Measurements from ENCODE around the gene DBR1. TPM values are rescaled to one million over a fixed set of nuclear protein-coding genes. Genes with fewer than 3 reads are reported as not detected.
A peak's percentile ranks its signal among the peaks of the same experiment; 100 is the strongest.

The DBR1 gene
- total and polyA plus RNA-seq, 2 of the 13 experiments (the other 11 are each of a cell fraction or from before 2014, with no cell fraction given) = 6.4 to 16.7 TPM

DNA sequence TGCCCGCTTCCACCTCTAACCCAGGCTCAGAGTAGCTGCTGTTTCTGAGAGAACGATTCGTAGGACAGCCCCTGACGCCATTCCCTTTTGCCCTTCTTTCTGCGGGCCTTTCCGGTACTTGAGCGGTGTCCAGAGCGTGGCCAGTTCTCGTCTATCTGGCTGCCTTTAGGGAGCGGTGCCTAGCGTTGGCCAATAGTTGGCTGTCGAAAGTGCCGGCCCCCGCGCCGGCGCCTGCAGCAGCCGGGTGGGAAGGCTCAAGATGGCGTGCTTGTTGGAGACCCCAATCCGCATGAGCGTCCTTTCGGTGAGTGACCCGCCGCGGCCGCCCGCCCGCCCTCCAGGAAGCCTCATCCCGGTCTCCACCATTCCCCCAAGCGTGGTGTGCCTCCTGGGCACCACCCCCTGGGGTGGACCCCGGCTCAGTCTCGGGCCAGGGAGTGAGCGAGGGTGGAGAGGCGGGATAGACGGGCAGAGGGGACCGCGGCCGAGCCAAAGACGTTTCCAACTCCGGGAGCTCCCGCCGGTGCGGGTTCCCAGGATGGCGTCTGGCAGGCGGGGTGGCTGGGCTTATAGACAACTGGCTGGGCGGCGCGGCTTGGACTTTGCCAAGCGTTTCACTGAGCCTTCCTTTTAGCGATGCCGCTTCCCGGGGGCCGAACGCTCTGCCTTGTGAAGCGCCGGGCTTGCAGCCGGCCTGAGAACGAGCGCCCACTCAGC is 12.7 kb upstream of the DBR1 start, which contains the start of gene ARMC8 (continued):
- TF ChIP-seq ZNF24 (IDR thresholded peaks at IDR 0.05) = no peak
- no peak for TF ChIP-seq GPN1 (CRISPR knock-in tag; IDR thresholded peaks at IDR 0.05; ENCODE audit: borderline replicate concordance)
- TF ChIP-seq SALL2 (CRISPR knock-in tag; IDR thresholded peaks at IDR 0.05) = peak; percentile 34; the same call in 1 of the 2 replicates
- TF ChIP-seq, protein P1, sequence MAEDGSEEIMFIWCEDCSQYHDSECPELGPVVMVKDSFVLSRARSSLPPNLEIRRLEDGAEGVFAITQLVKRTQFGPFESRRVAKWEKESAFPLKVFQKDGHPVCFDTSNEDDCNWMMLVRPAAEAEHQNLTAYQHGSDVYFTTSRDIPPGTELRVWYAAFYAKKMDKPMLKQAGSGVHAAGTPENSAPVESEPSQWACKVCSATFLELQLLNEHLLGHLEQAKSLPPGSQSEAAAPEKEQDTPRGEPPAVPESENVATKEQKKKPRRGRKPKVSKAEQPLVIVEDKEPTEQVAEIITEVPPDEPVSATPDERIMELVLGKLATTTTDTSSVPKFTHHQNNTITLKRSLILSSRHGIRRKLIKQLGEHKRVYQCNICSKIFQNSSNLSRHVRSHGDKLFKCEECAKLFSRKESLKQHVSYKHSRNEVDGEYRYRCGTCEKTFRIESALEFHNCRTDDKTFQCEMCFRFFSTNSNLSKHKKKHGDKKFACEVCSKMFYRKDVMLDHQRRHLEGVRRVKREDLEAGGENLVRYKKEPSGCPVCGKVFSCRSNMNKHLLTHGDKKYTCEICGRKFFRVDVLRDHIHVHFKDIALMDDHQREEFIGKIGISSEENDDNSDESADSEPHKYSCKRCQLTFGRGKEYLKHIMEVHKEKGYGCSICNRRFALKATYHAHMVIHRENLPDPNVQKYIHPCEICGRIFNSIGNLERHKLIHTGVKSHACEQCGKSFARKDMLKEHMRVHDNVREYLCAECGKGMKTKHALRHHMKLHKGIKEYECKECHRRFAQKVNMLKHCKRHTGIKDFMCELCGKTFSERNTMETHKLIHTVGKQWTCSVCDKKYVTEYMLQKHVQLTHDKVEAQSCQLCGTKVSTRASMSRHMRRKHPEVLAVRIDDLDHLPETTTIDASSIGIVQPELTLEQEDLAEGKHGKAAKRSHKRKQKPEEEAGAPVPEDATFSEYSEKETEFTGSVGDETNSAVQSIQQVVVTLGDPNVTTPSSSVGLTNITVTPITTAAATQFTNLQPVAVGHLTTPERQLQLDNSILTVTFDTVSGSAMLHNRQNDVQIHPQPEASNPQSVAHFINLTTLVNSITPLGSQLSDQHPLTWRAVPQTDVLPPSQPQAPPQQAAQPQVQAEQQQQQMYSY (CRISPR knock-in tag; IDR thresholded peaks at IDR 0.05) = no peak
- no peak for TF ChIP-seq ZNF816 (CRISPR knock-in tag; IDR thresholded peaks at IDR 0.05; ENCODE audit: borderline replicate concordance)
- TF ChIP-seq, protein P2, sequence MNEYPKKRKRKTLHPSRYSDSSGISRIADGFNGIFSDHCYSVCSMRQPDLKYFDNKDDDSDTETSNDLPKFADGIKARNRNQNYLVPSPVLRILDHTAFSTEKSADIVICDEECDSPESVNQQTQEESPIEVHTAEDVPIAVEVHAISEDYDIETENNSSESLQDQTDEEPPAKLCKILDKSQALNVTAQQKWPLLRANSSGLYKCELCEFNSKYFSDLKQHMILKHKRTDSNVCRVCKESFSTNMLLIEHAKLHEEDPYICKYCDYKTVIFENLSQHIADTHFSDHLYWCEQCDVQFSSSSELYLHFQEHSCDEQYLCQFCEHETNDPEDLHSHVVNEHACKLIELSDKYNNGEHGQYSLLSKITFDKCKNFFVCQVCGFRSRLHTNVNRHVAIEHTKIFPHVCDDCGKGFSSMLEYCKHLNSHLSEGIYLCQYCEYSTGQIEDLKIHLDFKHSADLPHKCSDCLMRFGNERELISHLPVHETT (CRISPR knock-in tag; conservative IDR thresholded peaks at IDR 0.05) = 0 out of 2 replicates have a peak, but pooled peaks have one; percentile 43
- TF ChIP-seq, protein P3, sequence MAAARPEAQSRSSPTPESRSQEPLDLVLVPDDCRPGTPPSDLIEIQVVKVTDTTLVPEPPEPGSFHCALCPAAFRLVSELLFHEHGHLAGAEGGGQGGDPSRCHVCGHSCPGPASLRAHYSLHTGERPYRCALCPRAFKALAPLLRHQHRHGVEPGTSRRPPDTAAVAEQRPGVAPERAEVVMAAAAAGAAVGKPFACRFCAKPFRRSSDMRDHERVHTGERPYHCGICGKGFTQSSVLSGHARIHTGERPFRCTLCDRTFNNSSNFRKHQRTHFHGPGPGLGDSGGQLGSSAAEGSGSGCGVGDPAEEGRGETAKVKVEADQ (CRISPR knock-in tag; IDR thresholded peaks at IDR 0.05; ENCODE audit: borderline replicate concordance) = no peak; the same call in 1 of the 2 replicates
- TF ChIP-seq RFX5 (IDR thresholded peaks at IDR 0.05; ENCODE audit: low read depth, low read length) = no peak
- peak; percentile 73; the same call in 1 of the 2 replicates for TF ChIP-seq KLF12 (CRISPR knock-in tag; IDR thresholded peaks at IDR 0.05; ENCODE audit: borderline replicate concordance)
- TF ChIP-seq, protein P4, sequence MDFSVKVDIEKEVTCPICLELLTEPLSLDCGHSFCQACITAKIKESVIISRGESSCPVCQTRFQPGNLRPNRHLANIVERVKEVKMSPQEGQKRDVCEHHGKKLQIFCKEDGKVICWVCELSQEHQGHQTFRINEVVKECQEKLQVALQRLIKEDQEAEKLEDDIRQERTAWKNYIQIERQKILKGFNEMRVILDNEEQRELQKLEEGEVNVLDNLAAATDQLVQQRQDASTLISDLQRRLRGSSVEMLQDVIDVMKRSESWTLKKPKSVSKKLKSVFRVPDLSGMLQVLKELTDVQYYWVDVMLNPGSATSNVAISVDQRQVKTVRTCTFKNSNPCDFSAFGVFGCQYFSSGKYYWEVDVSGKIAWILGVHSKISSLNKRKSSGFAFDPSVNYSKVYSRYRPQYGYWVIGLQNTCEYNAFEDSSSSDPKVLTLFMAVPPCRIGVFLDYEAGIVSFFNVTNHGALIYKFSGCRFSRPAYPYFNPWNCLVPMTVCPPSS (IDR thresholded peaks at IDR 0.05) = no peak
- TF ChIP-seq ZNF546 (CRISPR knock-in tag; conservative IDR thresholded peaks at IDR 0.05) = no peak
- TF ChIP-seq MTF2 (CRISPR knock-in tag; IDR thresholded peaks at IDR 0.05; ENCODE audit: borderline replicate concordance) = 0 out of 2 replicates have a peak, but pooled peaks have one; percentile 30
- peak; percentile 32; the same call in 1 of the 2 replicates for TF ChIP-seq RFXANK (CRISPR knock-in tag; IDR thresholded peaks at IDR 0.05)
- TF ChIP-seq, protein P5, sequence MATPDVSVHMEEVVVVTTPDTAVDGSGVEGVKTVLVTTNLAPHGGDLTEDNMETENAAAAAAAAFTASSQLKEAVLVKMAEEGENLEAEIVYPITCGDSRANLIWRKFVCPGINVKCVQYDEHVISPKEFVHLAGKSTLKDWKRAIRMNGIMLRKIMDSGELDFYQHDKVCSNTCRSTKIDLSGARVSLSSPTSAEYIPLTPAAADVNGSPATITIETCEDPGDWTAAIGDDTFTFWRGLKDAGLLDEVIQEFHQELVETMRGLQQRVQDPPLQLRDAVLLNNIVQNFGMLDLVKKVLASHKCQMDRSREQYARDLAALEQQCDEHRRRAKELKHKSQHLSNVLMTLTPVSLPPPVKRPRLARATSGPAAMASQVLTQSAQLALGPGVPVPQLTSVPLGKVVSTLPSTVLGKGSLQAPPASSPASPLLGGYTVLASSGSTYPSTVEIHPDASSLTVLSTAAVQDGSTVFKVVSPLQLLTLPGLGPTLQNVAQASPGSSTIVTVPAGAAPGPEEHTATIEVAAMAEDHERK (CRISPR knock-in tag; IDR thresholded peaks at IDR 0.05; ENCODE audit: low read depth) = no peak
- TF ChIP-seq, protein P6, sequence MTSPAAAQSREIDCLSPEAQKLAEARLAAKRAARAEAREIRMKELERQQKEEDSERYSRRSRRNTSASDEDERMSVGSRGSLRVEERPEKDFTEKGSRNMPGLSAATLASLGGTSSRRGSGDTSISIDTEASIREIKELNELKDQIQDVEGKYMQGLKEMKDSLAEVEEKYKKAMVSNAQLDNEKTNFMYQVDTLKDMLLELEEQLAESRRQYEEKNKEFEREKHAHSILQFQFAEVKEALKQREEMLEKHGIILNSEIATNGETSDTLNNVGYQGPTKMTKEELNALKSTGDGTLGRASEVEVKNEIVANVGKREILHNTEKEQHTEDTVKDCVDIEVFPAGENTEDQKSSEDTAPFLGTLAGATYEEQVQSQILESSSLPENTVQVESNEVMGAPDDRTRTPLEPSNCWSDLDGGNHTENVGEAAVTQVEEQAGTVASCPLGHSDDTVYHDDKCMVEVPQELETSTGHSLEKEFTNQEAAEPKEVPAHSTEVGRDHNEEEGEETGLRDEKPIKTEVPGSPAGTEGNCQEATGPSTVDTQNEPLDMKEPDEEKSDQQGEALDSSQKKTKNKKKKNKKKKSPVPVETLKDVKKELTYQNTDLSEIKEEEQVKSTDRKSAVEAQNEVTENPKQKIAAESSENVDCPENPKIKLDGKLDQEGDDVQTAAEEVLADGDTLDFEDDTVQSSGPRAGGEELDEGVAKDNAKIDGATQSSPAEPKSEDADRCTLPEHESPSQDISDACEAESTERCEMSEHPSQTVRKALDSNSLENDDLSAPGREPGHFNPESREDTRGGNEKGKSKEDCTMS (CRISPR knock-in tag; conservative IDR thresholded peaks at IDR 0.05) = peak; percentile 66; the same call in 1 of the 2 replicates
- no peak for TF ChIP-seq JUNB (CRISPR knock-in tag; IDR thresholded peaks at IDR 0.05; ENCODE audit: borderline replicate concordance)
- peak; percentile 95; the same call in 1 of the 2 replicates for TF ChIP-seq ZNF383 (CRISPR knock-in tag; IDR thresholded peaks at IDR 0.05; ENCODE audit: borderline replicate concordance)
